Body of pancreas (tissue), 4 donors: ENCODE data around the gene NRCAM. TPM values are rescaled to one million over a fixed set of nuclear protein-coding genes. Genes with fewer than 3 reads are reported as not detected.

Experiments
- ATAC-seq: fragments of 150-250 bp; one replicate; pipeline ENCODE4 v1.9.1; 2016
- DNase-seq, 4 donors: peaks; one replicate each; pipeline ENCODE4 v3.0.0-alpha.2; 2019
- H3K27ac ChIP-seq, 4 donors: fragments of 200-600 bp; sonication (generic); 1 replicate in 3 of 4; 2 replicates in 1 of 4; pipeline versions ENCODE4 v1.5.1 to v1.6.1; 2016 to 2019; ENCODE audit warnings: mild to moderate bottlenecking in 1 of 4, mixed read lengths in 1 of 4, moderate library complexity in 1 of 4
- H3K27me3 ChIP-seq, 2 donors: fragments of 200-600 bp; sonication (generic); one replicate each; pipeline ENCODE4 v1.6.0; 2016; ENCODE audit warnings: mild to moderate bottlenecking in 1 of 2
- H3K36me3 ChIP-seq, 2 donors: fragments of 200-600 bp; sonication (generic); replicated peaks in 1 of 2; 2 replicates each; pipeline ENCODE4 v1.5.1; 2016; ENCODE audit warnings: low read depth in 2 of 2; ENCODE audit not compliant: insufficient read depth in 1 of 2
- H3K4me1 ChIP-seq: fragments of 200-600 bp; sonication (generic); one replicate; pipeline ENCODE4 v1.6.0; 2016
- H3K4me3 ChIP-seq, 2 donors: fragments of 200-600 bp; sonication (generic); 1 replicate in 1 of 2; 2 replicates in 1 of 2; pipeline ENCODE4 v1.5.1; 2016 to 2019
- H3K9me3 ChIP-seq, 3 donors: fragments of 200-600 bp; sonication (generic); 1 replicate in 2 of 3; 2 replicates in 1 of 3; pipeline ENCODE4 v1.5.1; 2016
- CTCF ChIP-seq, 7 experiments: fragments of 450-650 bp in 4 of 7; fragments of 200-600 bp in 3 of 7; sonication (generic) in 3 of 7; IDR thresholded peaks; one replicate each; pipeline ENCODE4 v1.5.1; 2016 to 2019; ENCODE audit warnings: antibody characterized with exemption in 7 of 7
- POLR2A ChIP-seq, 3 donors: fragments of 450-650 bp; IDR thresholded peaks; one replicate each; pipeline ENCODE4 v1.6.1; 2016; ENCODE audit warnings: antibody characterized with exemption in 3 of 3, mild to moderate bottlenecking in 2 of 3
- WGBS, 2 donors: methylation state at CpG; one replicate each; pipeline ENCODE4 v1.1.5; 2017; 5-methylcytosine and 5-hydroxymethylcytosine counted together
- intact Hi-C: fragments of 100-400 bp; cut with DNase I; formaldehyde crosslinking; loops from one replicate; pipeline ENCODE4 v1.15.1; 2023
- total RNA-seq, 2 donors: library from RNA; depleted of rRNA; stranded (reverse); fragments of >200 nt; gene quantifications; one replicate each; pipeline ENCODE4 v1.1.0, GENCODE V29; 2016

Gene NRCAM
- total RNA-seq, 2 donors from 2014 or later, result 39.4 to 49.8 TPM

GRCh38 chr7:108152198-108152597, 304.0 kb downstream of the NRCAM start:
- ATAC-seq (no peak), DNase-seq (no peak)
- no peak overlapping the region for H3K27ac ChIP-seq
- intact Hi-C loops, result no loop called here
- no peaks in the 10 kb centered on the region for H3K9me3 ChIP-seq
- H3K36me3 ChIP-seq, result no peaks in the 10 kb centered on the region
- H3K4me1 ChIP-seq, result no peaks in the 10 kb centered on the region
- WGBS, 2 donors, result 66 to 69% methylated on average over 3 of the region's 3 CpGs
- no peak for TF ChIP-seq CTCF (IDR thresholded peaks at IDR 0.05)
- TF ChIP-seq POLR2A (IDR thresholded peaks at IDR 0.05), result no peak
- H3K4me3 ChIP-seq, result no peak overlapping the region
- no peaks in the 10 kb centered on the region for H3K27me3 ChIP-seq

GRCh38 chr7:108149908-108150307, 306.3 kb downstream of the NRCAM start:
- no peak overlapping the region for H3K27ac ChIP-seq
- intact Hi-C loops, result no loop called here
- TF ChIP-seq CTCF (IDR thresholded peaks at IDR 0.05), result no peak
- no peak for TF ChIP-seq POLR2A (IDR thresholded peaks at IDR 0.05)

GRCh38 chr7:108149119-108149518, 307.1 kb downstream of the NRCAM start:
- no peaks in the 10 kb centered on the region for H3K36me3 ChIP-seq
- intact Hi-C loops, result no loop called here
- H3K4me3 ChIP-seq, result no peak overlapping the region
- TF ChIP-seq POLR2A (IDR thresholded peaks at IDR 0.05) (no peak), CTCF (IDR thresholded peaks at IDR 0.05) (no peak)
- H3K4me1 ChIP-seq, result no peaks in the 10 kb centered on the region
- 88 to 93% methylated on average over 5 of the region's 5 CpGs for WGBS, 2 donors
- no peak for DNase-seq
- H3K27ac ChIP-seq, result no peak overlapping the region
- H3K27me3 ChIP-seq, result no peaks in the 10 kb centered on the region
- no peak for ATAC-seq
- no peaks in the 10 kb centered on the region for H3K9me3 ChIP-seq

More at GRCh38 chr7:108149908-108150307, 306.3 kb downstream of the NRCAM start:
- Histone ChIP-seq H3K9me3 (no peaks in the 10 kb centered on the region), H3K4me3 (no peak overlapping the region), H3K27me3 (no peaks in the 10 kb centered on the region), H3K4me1 (no peaks in the 10 kb centered on the region), H3K36me3 (no peaks in the 10 kb centered on the region)
- 51 to 64% methylated on average over 6 of the region's 6 CpGs for WGBS, 2 donors
- DNase-seq (no peak), ATAC-seq (no peak)

GRCh38 chr7:108147031-108147563, 309.1 kb downstream of the NRCAM start:
- H3K27ac ChIP-seq, result no peak overlapping the region
- H3K4me1 ChIP-seq, result no peaks in the 10 kb centered on the region
- no peaks in the 10 kb centered on the region for H3K36me3 ChIP-seq
- no peaks in the 10 kb centered on the region for H3K27me3 ChIP-seq
- H3K4me3 ChIP-seq, result no peak overlapping the region
- 79 to 88% methylated on average over 6 of the region's 6 CpGs for WGBS, 2 donors
- H3K9me3 ChIP-seq, result no peaks in the 10 kb centered on the region
- no peak for ATAC-seq
- DNase-seq, result peak in 1 of 4 donors; percentile 22
- intact Hi-C loops, result no loop called here
- no peak for TF ChIP-seq CTCF (IDR thresholded peaks at IDR 0.05)
- TF ChIP-seq POLR2A (IDR thresholded peaks at IDR 0.05), result no peak
